WTC11 (cell line): ENCODE results near the gene ADARB2. TPM values are rescaled to one million over a fixed set of nuclear protein-coding genes. Genes with fewer than 3 reads are reported as not detected.
A peak's percentile ranks its signal among the peaks of the same experiment; 100 is the strongest.
"Not testable (repeated sequence)": the region's sequence is repeated elsewhere in the genome, so short reads cannot be mapped to it uniquely, and the experiment has no call there.

Experiments
- ATAC-seq: fragments of 200-7000 bp; cut with Tn5 transposase; 2 replicates; pipeline ENCODE4 v1.10.0; 2021; ENCODE audit warnings: mild to moderate bottlenecking, moderate library complexity
- CTCF ChIA-PET: fragments of 300-600 bp; sonication (Branson Sonifier 250); formaldehyde crosslinking; loops from one replicate; lab custom pipeline; 2021; ENCODE audit warnings: antibody characterized with exemption; lab: Charles Lee
- POLR2A ChIA-PET: fragments of 350-600 bp; sonication (Branson Sonifier 250); formaldehyde crosslinking; loops from one replicate; lab custom pipeline; 2021; ENCODE audit warnings: antibody characterized with exemption; lab: Charles Lee
- DNase-seq: peaks from one replicate; pipeline ENCODE4 v3.0.0; 2021; ENCODE audit warnings: low spot score
- H3K27ac Mint-ChIP-seq: 2 replicates; pipeline ENCODE4 v1.8.0; 2021; ENCODE audit warnings: mixed read lengths
- H3K27me3 Mint-ChIP-seq: 2 replicates; pipeline ENCODE4 v1.8.0; 2021; ENCODE audit warnings: low read depth, mild to moderate bottlenecking, moderate library complexity, mixed read lengths
- H3K36me3 Mint-ChIP-seq: 2 replicates; pipeline ENCODE4 v1.8.0; 2021; ENCODE audit warnings: mixed read lengths
- H3K4me1 Mint-ChIP-seq: 2 replicates; pipeline ENCODE4 v1.8.0; 2022; ENCODE audit warnings: mixed read lengths
- H3K4me3 Mint-ChIP-seq: 2 replicates; pipeline ENCODE4 v1.8.0; 2021; ENCODE audit warnings: mild to moderate bottlenecking, moderate library complexity, mixed read lengths
- H3K9me3 Mint-ChIP-seq: 2 replicates; pipeline ENCODE4 v1.8.0; 2021; ENCODE audit warnings: mixed read lengths
- CREB1 ChIP-seq: sonication (generic); formaldehyde crosslinking; IDR thresholded peaks from 2 replicates; pipeline ENCODE4 v1.8.0; 2023; ENCODE audit warnings: mild to moderate bottlenecking, missing genetic modification reagents
- IRF1 ChIP-seq: sonication (generic); formaldehyde crosslinking; IDR thresholded peaks from 2 replicates; pipeline ENCODE4 v1.8.0; 2023; ENCODE audit warnings: missing genetic modification reagents
- KAT7 ChIP-seq: sonication (generic); formaldehyde crosslinking; IDR thresholded peaks from 2 replicates; pipeline ENCODE4 v1.8.1; 2023; ENCODE audit warnings: missing genetic modification reagents, mild to moderate bottlenecking, borderline replicate concordance
- MAX ChIP-seq: sonication (generic); formaldehyde crosslinking; IDR thresholded peaks from 2 replicates; pipeline ENCODE4 v1.8.0; 2022; ENCODE audit warnings: mild to moderate bottlenecking, missing genetic modification reagents
- MXD4 ChIP-seq: fragments of 250-450 bp; sonication (Bioruptor Pico); IDR thresholded peaks from 2 replicates; pipeline ENCODE4 v1.8.0; 2021; ENCODE audit warnings: mild to moderate bottlenecking, moderate library complexity, borderline replicate concordance
- NFATC4 ChIP-seq: fragments of 250-450 bp; sonication (Bioruptor Pico); IDR thresholded peaks from 2 replicates; pipeline ENCODE4 v1.9.0; 2021; ENCODE audit warnings: mild to moderate bottlenecking
- OVOL2 ChIP-seq: fragments of 250-450 bp; sonication (Bioruptor Pico); IDR thresholded peaks from 2 replicates; pipeline ENCODE4 v1.9.0; 2021; ENCODE audit warnings: mild to moderate bottlenecking, borderline replicate concordance
- ZSCAN18 ChIP-seq: fragments of 250-450 bp; sonication (Bioruptor Pico); IDR thresholded peaks from 2 replicates; pipeline ENCODE4 v2.1.2; 2022; ENCODE audit warnings: mild to moderate bottlenecking, moderate library complexity
- total RNA-seq: library from RNA; stranded (reverse); gene quantifications from 3 replicates; pipeline ENCODE4 v1.2.3, GENCODE V29; 2021
- TF ChIP-seq, protein P1 (sequence below): sonication (generic); formaldehyde crosslinking; IDR thresholded peaks from 2 replicates; pipeline ENCODE4 v1.8.0; 2023; ENCODE audit warnings: missing genetic modification reagents, mild to moderate bottlenecking, borderline replicate concordance
- TF ChIP-seq, protein P2 (sequence below): sonication (generic); formaldehyde crosslinking; conservative IDR thresholded peaks from 2 replicates; pipeline ENCODE4 v1.8.1; 2022; ENCODE audit warnings: mild to moderate bottlenecking, missing genetic modification reagents

ADARB2 gene
- total RNA-seq, 1 experiment from 2014 or later = 3.7 TPM

DNA sequence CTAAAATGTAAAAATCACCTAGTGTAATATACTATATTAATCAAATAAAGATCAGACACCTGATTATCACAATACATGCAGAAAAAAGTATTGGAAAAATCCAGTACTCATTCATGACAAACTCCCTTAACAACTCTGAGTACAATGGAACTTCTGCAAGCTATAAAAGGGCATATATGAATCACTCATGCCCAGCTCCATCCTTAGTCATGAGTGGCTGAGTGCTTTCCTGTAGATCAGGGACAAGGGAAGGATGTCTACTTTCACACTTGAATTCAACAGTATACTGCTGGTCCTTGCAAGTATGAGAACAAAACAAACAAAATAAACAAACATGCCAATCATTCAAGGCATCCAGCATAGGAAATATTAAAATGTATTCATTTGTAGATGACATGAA, 116.5 kb downstream of the ADARB2 start (continued):
- no peak for TF ChIP-seq NFATC4 (CRISPR knock-in tag)
- TF ChIP-seq IRF1 (CRISPR knock-in tag) = no peak
- TF ChIP-seq, protein P1, sequence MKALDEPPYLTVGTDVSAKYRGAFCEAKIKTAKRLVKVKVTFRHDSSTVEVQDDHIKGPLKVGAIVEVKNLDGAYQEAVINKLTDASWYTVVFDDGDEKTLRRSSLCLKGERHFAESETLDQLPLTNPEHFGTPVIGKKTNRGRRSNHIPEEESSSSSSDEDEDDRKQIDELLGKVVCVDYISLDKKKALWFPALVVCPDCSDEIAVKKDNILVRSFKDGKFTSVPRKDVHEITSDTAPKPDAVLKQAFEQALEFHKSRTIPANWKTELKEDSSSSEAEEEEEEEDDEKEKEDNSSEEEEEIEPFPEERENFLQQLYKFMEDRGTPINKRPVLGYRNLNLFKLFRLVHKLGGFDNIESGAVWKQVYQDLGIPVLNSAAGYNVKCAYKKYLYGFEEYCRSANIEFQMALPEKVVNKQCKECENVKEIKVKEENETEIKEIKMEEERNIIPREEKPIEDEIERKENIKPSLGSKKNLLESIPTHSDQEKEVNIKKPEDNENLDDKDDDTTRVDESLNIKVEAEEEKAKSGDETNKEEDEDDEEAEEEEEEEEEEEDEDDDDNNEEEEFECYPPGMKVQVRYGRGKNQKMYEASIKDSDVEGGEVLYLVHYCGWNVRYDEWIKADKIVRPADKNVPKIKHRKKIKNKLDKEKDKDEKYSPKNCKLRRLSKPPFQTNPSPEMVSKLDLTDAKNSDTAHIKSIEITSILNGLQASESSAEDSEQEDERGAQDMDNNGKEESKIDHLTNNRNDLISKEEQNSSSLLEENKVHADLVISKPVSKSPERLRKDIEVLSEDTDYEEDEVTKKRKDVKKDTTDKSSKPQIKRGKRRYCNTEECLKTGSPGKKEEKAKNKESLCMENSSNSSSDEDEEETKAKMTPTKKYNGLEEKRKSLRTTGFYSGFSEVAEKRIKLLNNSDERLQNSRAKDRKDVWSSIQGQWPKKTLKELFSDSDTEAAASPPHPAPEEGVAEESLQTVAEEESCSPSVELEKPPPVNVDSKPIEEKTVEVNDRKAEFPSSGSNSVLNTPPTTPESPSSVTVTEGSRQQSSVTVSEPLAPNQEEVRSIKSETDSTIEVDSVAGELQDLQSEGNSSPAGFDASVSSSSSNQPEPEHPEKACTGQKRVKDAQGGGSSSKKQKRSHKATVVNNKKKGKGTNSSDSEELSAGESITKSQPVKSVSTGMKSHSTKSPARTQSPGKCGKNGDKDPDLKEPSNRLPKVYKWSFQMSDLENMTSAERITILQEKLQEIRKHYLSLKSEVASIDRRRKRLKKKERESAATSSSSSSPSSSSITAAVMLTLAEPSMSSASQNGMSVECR (CRISPR knock-in tag) = no peak
- no peak for TF ChIP-seq ZSCAN18 (CRISPR knock-in tag)
- TF ChIP-seq CREB1 = no peak
- TF ChIP-seq, protein P2, sequence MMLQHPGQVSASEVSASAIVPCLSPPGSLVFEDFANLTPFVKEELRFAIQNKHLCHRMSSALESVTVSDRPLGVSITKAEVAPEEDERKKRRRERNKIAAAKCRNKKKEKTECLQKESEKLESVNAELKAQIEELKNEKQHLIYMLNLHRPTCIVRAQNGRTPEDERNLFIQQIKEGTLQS (CRISPR knock-in tag) = no peak
- no peak for TF ChIP-seq KAT7 (CRISPR knock-in tag)
- no peak for TF ChIP-seq OVOL2 (CRISPR knock-in tag)
- no peak for TF ChIP-seq MAX (CRISPR knock-in tag)
- TF ChIP-seq MXD4 (CRISPR knock-in tag) = no peak

GRCh38 chr10:1617376-1618317, 119.7 kb downstream of the ADARB2 start:
- peak overlapping the region; percentile 84 for H3K27ac Mint-ChIP-seq

DNA sequence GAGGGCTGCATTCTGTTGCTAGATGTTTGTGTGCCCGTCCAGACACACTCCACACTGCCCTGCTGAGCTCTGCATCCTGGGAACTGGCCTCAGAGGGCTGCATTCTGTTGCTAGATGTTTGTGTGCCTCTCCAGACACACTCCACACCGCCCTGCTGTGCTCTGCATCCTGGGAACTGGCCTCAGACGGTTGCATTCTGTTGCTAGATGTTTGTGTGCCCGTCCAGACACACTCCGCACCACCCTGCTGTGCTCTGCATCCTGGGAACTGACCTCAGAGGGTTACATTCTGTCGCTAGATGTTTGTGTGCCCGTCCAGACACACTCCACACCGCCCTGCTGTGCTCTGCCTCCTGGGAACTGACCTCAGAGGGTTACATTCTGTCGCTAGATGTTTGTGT, 120.6 kb downstream of the ADARB2 start:
- peaks cover 16% of the 10 kb centered on the region for H3K9me3 Mint-ChIP-seq
- H3K27me3 Mint-ChIP-seq, DNase-seq, CTCF ChIA-PET, POLR2A ChIA-PET, ATAC-seq, H3K36me3 Mint-ChIP-seq, H3K4me3 Mint-ChIP-seq: not testable (repeated sequence)
- peak overlapping the region; percentile 93 for H3K27ac Mint-ChIP-seq
- H3K4me1 Mint-ChIP-seq = peaks cover 30% of the 10 kb centered on the region

More at GRCh38 chr10:1617376-1618317, 119.7 kb downstream of the ADARB2 start:
- peak; percentile 71 for ATAC-seq
- POLR2A ChIA-PET, H3K4me3 Mint-ChIP-seq, DNase-seq, H3K36me3 Mint-ChIP-seq, CTCF ChIA-PET, H3K27me3 Mint-ChIP-seq: not testable (repeated sequence)
- H3K9me3 Mint-ChIP-seq = peaks cover 16% of the 10 kb centered on the region
- peaks cover 22% of the 10 kb centered on the region for H3K4me1 Mint-ChIP-seq
